Measurements from ENCODE around the gene CCL13.

CCL13 gene

DNA sequence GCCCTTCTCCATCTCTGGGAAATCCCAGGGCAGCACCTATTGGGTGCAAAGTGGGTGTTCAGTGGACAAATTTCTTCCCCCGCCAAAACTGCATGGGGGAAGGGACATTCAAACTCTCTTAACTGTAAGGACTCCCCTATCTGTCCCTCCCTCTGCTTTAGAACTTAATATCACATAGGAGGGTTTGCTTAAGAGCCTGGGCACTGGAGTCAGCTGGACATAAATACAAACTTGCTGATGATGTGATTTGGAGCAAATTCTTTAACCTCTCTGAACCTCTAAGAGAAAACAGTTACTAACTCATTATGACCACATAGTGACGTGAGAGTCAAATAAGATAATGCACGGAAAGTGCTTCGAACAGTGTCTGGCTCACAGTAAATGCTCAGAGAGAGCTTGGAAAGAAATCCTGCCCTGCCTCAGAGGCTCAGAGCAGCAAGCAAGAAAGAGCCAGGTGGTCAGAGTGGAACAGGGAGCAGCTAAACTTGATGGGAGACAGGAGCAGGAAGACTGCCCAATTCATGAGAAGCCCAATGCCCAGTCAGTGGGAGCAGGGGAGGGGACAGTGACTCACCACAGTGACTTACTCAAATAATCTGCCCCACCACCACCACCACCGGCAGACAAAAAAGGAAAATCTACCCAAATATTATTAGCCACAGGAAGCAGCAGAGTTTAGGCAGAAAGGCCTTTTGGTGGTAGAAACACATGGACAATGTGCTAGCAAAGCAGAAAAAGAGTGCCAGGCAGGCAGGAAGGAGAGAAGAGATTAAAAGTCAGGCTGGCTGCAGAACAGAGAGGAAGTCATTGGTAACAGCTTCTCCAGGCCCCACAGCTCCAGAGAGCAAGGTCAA, 30.6 kb downstream of the CCL13 start:
- DNase-seq: no peak

- no peak for DNase-seq
These were observed 31.3 kb downstream of the CCL13 start for GRCh38 chr17:34387566-34387965.

DNA sequence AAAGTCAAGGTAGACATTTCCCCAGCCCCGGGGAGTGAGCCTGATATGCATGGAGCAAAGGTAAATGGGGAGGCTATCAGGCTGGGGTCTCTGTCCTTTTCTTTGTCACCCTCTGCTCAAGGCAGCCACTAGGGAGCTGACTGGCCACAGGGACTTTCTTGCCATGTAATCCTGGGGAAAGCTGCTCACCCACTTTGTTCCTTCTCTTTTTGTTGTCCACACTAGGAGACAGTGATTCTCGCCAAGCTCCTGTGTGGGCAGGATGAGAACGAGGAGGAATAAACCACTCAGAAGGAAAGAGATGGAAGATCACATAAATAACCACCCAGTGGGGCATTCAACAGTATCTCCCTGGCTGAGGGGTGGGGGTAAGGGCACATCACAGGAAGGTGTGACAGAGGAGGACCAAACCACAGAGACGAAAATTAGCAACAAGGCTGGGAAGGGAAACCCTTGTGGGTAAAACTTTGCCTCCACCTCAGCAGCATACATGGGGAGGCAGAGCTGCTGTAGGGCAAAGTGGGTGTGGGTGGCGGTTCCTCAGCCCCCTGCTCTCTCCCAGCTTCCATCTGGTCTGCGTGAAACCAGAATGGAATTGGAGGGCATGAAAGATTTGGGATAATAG, 33.0 kb downstream of the CCL13 start:
- no peak for DNase-seq

DNA sequence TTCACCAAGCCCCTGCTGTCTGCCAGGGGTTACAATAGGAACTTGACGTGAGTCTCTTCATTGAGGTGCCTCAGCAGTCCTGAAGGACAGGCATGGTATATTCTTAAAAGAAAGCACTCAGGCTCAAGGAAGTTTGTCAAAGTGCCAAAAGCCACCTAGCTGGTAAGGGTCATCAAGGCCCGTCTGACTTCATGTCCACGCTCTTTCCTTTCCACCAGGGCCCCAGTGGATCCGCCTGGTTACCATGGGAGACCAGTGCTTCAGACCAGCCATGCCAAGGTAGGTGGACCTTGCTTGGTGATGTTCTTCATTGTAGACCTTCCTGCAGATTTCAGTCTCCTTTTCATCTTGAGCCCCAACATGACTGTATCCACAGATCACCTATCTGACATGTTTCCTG, 34.4 kb downstream of the CCL13 start:
- DNase-seq: no peak

DNA sequence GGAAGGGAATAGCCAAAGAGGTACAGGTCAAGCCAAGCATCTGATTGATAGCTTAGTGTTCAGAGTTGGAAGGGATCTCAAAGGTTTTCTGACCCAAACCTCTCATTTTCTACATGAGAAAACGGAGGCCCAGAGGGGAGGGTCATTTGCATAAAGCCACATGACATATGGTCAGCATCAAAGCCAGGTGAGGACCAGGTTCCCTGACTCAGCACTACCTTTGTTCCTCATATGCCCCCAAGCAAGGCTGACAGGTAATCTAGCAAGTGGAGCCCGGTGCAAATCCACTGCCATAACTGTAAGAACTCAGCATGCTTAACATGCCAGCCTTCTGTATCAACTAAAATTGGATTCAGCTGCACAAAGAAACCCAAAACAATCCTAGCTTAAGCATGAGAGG, 35.0 kb downstream of the CCL13 start:
- DNase-seq: no peak

DNA sequence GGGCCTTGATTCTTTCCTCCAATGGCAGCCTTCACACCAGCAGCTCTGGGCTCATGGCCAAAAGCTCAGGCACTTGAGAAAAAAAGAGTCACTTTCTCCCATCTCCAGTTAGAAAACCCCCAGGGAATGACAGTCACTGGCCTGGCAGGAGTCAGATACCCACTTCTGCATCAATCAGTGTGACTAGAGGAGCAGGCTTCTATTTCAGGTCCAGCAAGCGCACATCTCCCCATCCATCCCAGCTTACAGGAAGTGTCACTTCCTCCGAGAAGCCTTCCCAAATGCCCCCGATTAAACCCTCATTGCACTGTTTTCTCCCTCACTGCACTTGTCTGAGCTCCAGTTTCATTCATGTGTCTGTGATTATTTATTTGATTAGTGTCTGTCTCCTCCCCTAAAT, 37.1 kb downstream of the CCL13 start:
- DNase-seq: no peak

GRCh38 chr17:34397265-34397664, 41.0 kb downstream of the CCL13 start:
- no peak for DNase-seq

GRCh38 chr17:34398990-34399389, 42.7 kb downstream of the CCL13 start:
- no peak for DNase-seq

GRCh38 chr17:34399725-34400124, 43.4 kb downstream of the CCL13 start:
- no peak for DNase-seq

DNA sequence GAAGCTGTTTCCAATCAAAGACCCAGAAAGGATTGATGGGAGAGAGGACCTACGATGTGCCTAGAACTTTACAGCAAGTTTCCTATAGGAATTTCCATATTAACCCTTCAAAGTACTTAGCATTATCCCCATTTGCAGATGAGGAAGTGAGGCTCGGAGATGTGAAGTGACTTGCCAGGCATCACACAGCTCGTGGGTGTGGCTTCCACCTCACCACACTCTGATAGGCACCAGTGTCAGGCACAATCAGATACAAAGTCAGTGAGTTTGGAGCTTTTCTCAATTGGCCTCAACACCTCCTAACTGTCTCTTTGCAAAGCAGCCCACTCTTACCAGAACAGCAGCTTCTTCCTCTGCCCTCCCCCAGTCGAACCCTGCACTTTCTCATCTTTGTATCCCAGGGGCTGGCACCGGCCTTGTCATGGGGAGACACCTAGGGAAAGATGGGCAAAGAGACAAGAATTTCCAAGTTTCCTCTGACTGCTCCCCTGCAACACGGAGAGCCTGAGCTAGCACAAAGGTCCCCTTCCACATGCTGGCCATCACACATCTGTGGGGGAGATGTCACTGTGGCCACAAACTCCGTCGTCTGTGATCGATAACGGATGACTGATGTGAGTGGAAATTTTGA, 44.1 kb downstream of the CCL13 start:
- DNase-seq: no peak

DNA sequence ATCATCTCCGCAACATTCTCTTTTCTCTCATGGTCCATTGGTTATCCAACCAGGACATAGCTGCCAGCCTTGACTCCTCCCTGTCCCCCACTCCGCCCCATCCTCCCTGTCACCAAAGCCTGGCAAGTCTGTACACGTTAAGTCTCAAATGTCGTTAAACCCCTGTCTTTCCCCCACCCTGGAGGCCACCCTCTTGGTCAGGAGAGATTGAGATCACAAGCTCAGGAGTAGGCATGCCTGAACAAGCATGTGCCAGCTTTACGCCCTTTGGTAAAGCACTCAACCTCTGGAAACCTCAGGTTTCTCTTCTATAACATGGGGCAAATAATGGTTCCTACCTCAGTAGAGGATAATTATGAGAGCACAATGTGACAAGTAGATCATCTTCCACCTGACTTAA, 44.9 kb downstream of the CCL13 start:
- no peak for DNase-seq

DNA sequence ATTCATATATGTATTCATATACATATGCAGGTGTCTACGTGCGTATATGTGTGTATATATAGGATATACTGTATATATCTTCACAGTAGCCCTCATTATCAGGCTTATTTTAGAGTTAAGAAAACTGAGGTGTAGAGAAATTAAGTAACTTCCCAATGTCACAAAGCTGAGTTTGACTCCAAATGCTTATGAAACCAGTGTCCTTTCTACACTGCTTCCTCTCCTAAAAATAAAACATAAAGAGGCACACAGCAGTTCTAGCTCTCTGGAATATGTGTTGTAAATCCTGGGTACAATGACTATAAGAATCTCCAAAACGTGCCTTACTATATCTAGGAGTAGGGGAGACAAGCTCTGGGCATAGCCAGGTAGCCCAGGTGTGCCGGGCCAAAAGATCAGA, 46.7 kb downstream of the CCL13 start:
- DNase-seq: no peak

GRCh38 chr17:34406226-34406625, 49.9 kb downstream of the CCL13 start:
- no peak for DNase-seq

All from retina (tissue), 1 donor.